HEK293 (cell line): ENCODE measurements around the gene UGGT2.

Experiments
- ATF2 ChIP-seq: fragments of 450-650 bp; formaldehyde crosslinking; IDR thresholded peaks from 2 replicates; pipeline ENCODE4 v1.5.1; 2016; ENCODE audit warnings: missing biosample characterization, missing genetic modification characterization, low read depth
- BCL11A ChIP-seq: fragments of 450-650 bp; formaldehyde crosslinking; IDR thresholded peaks from 2 replicates; pipeline ENCODE4 v1.5.1; 2016; ENCODE audit warnings: low read depth, missing biosample characterization, missing genetic modification characterization
- GLIS1 ChIP-seq: fragments of 450-650 bp; formaldehyde crosslinking; IDR thresholded peaks from 2 replicates; pipeline ENCODE4 v1.5.1; 2016; ENCODE audit warnings: missing biosample characterization, missing genetic modification characterization
- PRDM2 ChIP-seq: fragments of 450-650 bp; formaldehyde crosslinking; IDR thresholded peaks from 2 replicates; pipeline ENCODE4 v1.5.1; 2016; ENCODE audit warnings: missing biosample characterization, missing genetic modification characterization, borderline replicate concordance
- SCRT2 ChIP-seq: fragments of 450-650 bp; formaldehyde crosslinking; IDR thresholded peaks from 2 replicates; pipeline ENCODE4 v1.5.1; 2016; ENCODE audit warnings: missing biosample characterization, missing genetic modification characterization
- YY1 ChIP-seq: fragments of 450-650 bp; formaldehyde crosslinking; IDR thresholded peaks from 2 replicates; pipeline ENCODE4 v1.5.1; 2018; ENCODE audit warnings: missing biosample characterization, missing genetic modification characterization
- ZBTB11 ChIP-seq: fragments of 450-650 bp; formaldehyde crosslinking; conservative IDR thresholded peaks from 2 replicates; pipeline ENCODE4 v1.5.1; 2016; ENCODE audit warnings: low read depth, missing biosample characterization, missing genetic modification characterization
- ZBTB26 ChIP-seq: fragments of 450-650 bp; formaldehyde crosslinking; optimal IDR thresholded peaks from 2 replicates; pipeline ENCODE3; 2016; ENCODE audit warnings: missing biosample characterization, mild to moderate bottlenecking, missing genetic modification characterization
- ZFP3 ChIP-seq: fragments of 450-650 bp; formaldehyde crosslinking; IDR thresholded peaks from 2 replicates; pipeline ENCODE4 v1.5.1; 2016; ENCODE audit warnings: low read depth, missing biosample characterization, missing genetic modification characterization
- ZNF121 ChIP-seq: fragments of 450-650 bp; formaldehyde crosslinking; IDR thresholded peaks from 2 replicates; pipeline ENCODE4 v1.5.1; 2016; ENCODE audit warnings: missing biosample characterization, missing genetic modification characterization
- ZNF175 ChIP-seq: fragments of 450-650 bp; formaldehyde crosslinking; IDR thresholded peaks from 2 replicates; pipeline ENCODE4 v1.5.1; 2016; ENCODE audit warnings: missing biosample characterization, missing genetic modification characterization
- ZNF654 ChIP-seq: fragments of 450-650 bp; formaldehyde crosslinking; IDR thresholded peaks from 2 replicates; pipeline ENCODE4 v1.5.1; 2016; ENCODE audit warnings: low read depth, missing biosample characterization, missing genetic modification characterization
- TF ChIP-seq, protein P1 (sequence below): fragments of 450-650 bp; formaldehyde crosslinking; IDR thresholded peaks from 2 replicates; pipeline ENCODE4 v1.5.1; 2016; ENCODE audit warnings: missing biosample characterization, missing genetic modification characterization

GRCh38 chr13:95948656-95949055 is 104.5 kb downstream of the UGGT2 start:
- TF ChIP-seq ZFP3 (tag by site-specific recombination) = no peak
- no peak for TF ChIP-seq GLIS1 (tag by site-specific recombination)
- no peak for TF ChIP-seq ZNF121 (tag by site-specific recombination)
- no peak for TF ChIP-seq ZBTB11 (tag by site-specific recombination)
- TF ChIP-seq, protein P1, sequence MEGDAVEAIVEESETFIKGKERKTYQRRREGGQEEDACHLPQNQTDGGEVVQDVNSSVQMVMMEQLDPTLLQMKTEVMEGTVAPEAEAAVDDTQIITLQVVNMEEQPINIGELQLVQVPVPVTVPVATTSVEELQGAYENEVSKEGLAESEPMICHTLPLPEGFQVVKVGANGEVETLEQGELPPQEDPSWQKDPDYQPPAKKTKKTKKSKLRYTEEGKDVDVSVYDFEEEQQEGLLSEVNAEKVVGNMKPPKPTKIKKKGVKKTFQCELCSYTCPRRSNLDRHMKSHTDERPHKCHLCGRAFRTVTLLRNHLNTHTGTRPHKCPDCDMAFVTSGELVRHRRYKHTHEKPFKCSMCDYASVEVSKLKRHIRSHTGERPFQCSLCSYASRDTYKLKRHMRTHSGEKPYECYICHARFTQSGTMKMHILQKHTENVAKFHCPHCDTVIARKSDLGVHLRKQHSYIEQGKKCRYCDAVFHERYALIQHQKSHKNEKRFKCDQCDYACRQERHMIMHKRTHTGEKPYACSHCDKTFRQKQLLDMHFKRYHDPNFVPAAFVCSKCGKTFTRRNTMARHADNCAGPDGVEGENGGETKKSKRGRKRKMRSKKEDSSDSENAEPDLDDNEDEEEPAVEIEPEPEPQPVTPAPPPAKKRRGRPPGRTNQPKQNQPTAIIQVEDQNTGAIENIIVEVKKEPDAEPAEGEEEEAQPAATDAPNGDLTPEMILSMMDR (tag by site-specific recombination) = no peak
- no peak for TF ChIP-seq ZNF175
- TF ChIP-seq BCL11A (tag by site-specific recombination) = no peak
- TF ChIP-seq ZNF654 (tag by site-specific recombination) = no peak
- no peak for TF ChIP-seq SCRT2 (tag by site-specific recombination)
- TF ChIP-seq ZBTB26 (tag by site-specific recombination) = no peak
- TF ChIP-seq PRDM2 (tag by site-specific recombination) = no peak
- TF ChIP-seq ATF2 (tag by site-specific recombination) = no peak
- TF ChIP-seq YY1 (tag by site-specific recombination) = no peak
